IMR-90 (cell line): ENCODE data around the gene KLHL40. TPM values are rescaled to one million over a fixed set of nuclear protein-coding genes. Genes with fewer than 3 reads are reported as not detected.

Source experiments
- ATAC-seq: fragments of 200-7000 bp; cut with Tn5 transposase; 2 replicates; pipeline ENCODE4 v1.9.1; 2020; ENCODE audit warnings: low read depth, mild to moderate bottlenecking, moderate library complexity
- BruUV-seq: library from RNA; stranded (reverse); fragments of 400-500 nt; replicated peaks from 2 replicates; lab custom pipeline; 2021; lab: Mats Ljungman, UMichigan
- CTCF ChIA-PET: fragments of 300-600 bp; formaldehyde crosslinking; extraction: SDS; loops from one replicate; lab custom pipeline; 2021; ENCODE audit warnings: antibody characterized with exemption; lab: Yijun Ruan, JAX
- POLR2A ChIA-PET: fragments of 300-600 bp; sonication (Branson Sonifier 250); formaldehyde crosslinking; loops from one replicate; lab custom pipeline; 2022; ENCODE audit warnings: antibody characterized with exemption; ENCODE audit not compliant: unreplicated experiment; lab: Charles Lee
- DNase-seq: peaks from one replicate; pipeline ENCODE4 v3.0.0; 2013
- H2AFZ ChIP-seq: replicated peaks from 2 replicates; pipeline ENCODE3; 2013; ENCODE audit warnings: low read length, mild to moderate bottlenecking; ENCODE audit not compliant: poor library complexity
- H2AK5ac ChIP-seq: 2 replicates; pipeline ENCODE4 v1.6.1; 2013; ENCODE audit warnings: low read depth, low read length, inconsistent platforms
- H2AK9ac ChIP-seq: replicated peaks from 2 replicates; pipeline ENCODE3; 2013; ENCODE audit warnings: mild to moderate bottlenecking, low read depth, low read length, moderate library complexity; ENCODE audit not compliant: poor library complexity
- H2BK120ac ChIP-seq: 2 replicates; pipeline ENCODE4 v1.6.1; 2013; ENCODE audit warnings: low read depth, low read length, inconsistent platforms
- H2BK15ac ChIP-seq: 3 replicates; pipeline ENCODE4 v1.6.1; 2013; ENCODE audit warnings: low read depth, low read length, inconsistent platforms
- H2BK20ac ChIP-seq: 2 replicates; pipeline ENCODE4 v1.6.1; 2013; ENCODE audit warnings: low read depth, mild to moderate bottlenecking, inconsistent platforms, low read length, moderate library complexity
- H2BK5ac ChIP-seq: 2 replicates; pipeline ENCODE4 v1.6.1; 2013; ENCODE audit warnings: mild to moderate bottlenecking, low read depth, low read length, inconsistent platforms; ENCODE audit not compliant: poor library complexity, severe bottlenecking
- H3K14ac ChIP-seq: replicated peaks from 2 replicates; pipeline ENCODE4 v1.6.1; 2013; ENCODE audit warnings: low read depth, low read length, inconsistent platforms
- H3K18ac ChIP-seq: 2 replicates; pipeline ENCODE4 v1.6.1; 2013; ENCODE audit warnings: low read depth, low read length, control low read depth
- H3K23ac ChIP-seq: 2 replicates; pipeline ENCODE4 v1.6.1; 2013; ENCODE audit warnings: low read depth, low read length, inconsistent platforms
- H3K27ac ChIP-seq: 2 replicates; pipeline ENCODE4 v1.5.1; 2013; ENCODE audit warnings: mild to moderate bottlenecking, control low read depth, low read length; ENCODE audit not compliant: insufficient read depth
- H3K27me3 ChIP-seq: 2 replicates; pipeline ENCODE4 v1.6.1; 2013; ENCODE audit warnings: low read length; ENCODE audit not compliant: control insufficient read depth, insufficient read depth
- H3K36me3 ChIP-seq: 2 replicates; pipeline ENCODE4 v1.6.1; 2013; ENCODE audit warnings: low read length, mixed read lengths; ENCODE audit not compliant: control insufficient read depth, insufficient read depth
- H3K4ac ChIP-seq: 2 replicates; pipeline ENCODE4 v1.6.1; 2013; ENCODE audit warnings: low read depth, low read length, inconsistent platforms
- H3K4me1 ChIP-seq: 2 replicates; pipeline ENCODE4 v1.6.1; 2013; ENCODE audit warnings: low read length, mixed read lengths; ENCODE audit not compliant: control insufficient read depth, insufficient read depth
- H3K4me2 ChIP-seq: 2 replicates; pipeline ENCODE4 v1.6.1; 2013; ENCODE audit warnings: low read depth, mild to moderate bottlenecking, control low read depth, low read length, moderate library complexity
- H3K4me3 ChIP-seq: 2 replicates; pipeline ENCODE4 v1.5.1; 2013; ENCODE audit warnings: low read depth, mild to moderate bottlenecking, control low read depth, low read length, moderate library complexity; ENCODE audit not compliant: insufficient read depth
- H3K56ac ChIP-seq: 2 replicates; pipeline ENCODE4 v1.6.1; 2013; ENCODE audit warnings: low read length, inconsistent platforms; ENCODE audit not compliant: insufficient read depth; ENCODE audit errors: extremely low read depth
- H3K79me1 ChIP-seq, 2 experiments: 2 replicates each; pipeline ENCODE4 v1.6.1; 2013; ENCODE audit warnings: low read length in 2 of 2, inconsistent platforms in 1 of 2, low read depth in 1 of 2
- H3K9ac ChIP-seq: 2 replicates; pipeline ENCODE4 v1.6.1; 2013; ENCODE audit warnings: low read depth, low read length, control low read depth
- H3K9me1 ChIP-seq: 2 replicates; pipeline ENCODE4 v1.6.1; 2013; ENCODE audit warnings: low read length, inconsistent platforms; ENCODE audit not compliant: insufficient read depth
- H3K9me3 ChIP-seq: 2 replicates; pipeline ENCODE4 v1.6.1; 2013; ENCODE audit warnings: low read length; ENCODE audit not compliant: control insufficient read depth, insufficient read depth
- H4K20me1 ChIP-seq: 2 replicates; pipeline ENCODE4 v1.6.1; 2013; ENCODE audit warnings: low read length, inconsistent platforms; ENCODE audit not compliant: insufficient read depth
- H4K5ac ChIP-seq: 2 replicates; pipeline ENCODE4 v1.6.1; 2013; ENCODE audit warnings: mild to moderate bottlenecking, low read depth, low read length, control low read depth
- H4K8ac ChIP-seq, 2 experiments: 2 replicates each; pipeline ENCODE4 v1.6.1; 2013; ENCODE audit warnings: low read depth in 2 of 2, low read length in 2 of 2, control low read depth in 1 of 2, inconsistent platforms in 1 of 2
- H4K91ac ChIP-seq: 2 replicates; pipeline ENCODE4 v1.6.1; 2013; ENCODE audit warnings: low read depth, low read length, inconsistent platforms; ENCODE audit not compliant: insufficient read depth
- BHLHE40 ChIP-seq: fragments of 150-350 bp; IDR thresholded peaks from 2 replicates; pipeline ENCODE4 v1.6.1; 2016; ENCODE audit warnings: mild to moderate bottlenecking, low read depth, low read length
- CHD1 ChIP-seq: IDR thresholded peaks from 2 replicates; pipeline ENCODE4 v1.6.1; 2012; ENCODE audit warnings: low read depth, low read length, improper control_type of control experiment
- MAZ ChIP-seq: IDR thresholded peaks from 2 replicates; pipeline ENCODE4 v1.6.1; 2012; ENCODE audit warnings: low read depth, mild to moderate bottlenecking, low read length, improper control_type of control experiment, moderate library complexity, borderline replicate concordance
- MXI1 ChIP-seq: IDR thresholded peaks from 2 replicates; pipeline ENCODE4 v1.6.1; 2012; ENCODE audit warnings: low read depth, mild to moderate bottlenecking, low read length, moderate library complexity, borderline replicate concordance
- NFE2L2 ChIP-seq: fragments of 150-350 bp; IDR thresholded peaks from 2 replicates; pipeline ENCODE4 v1.6.1; 2016; ENCODE audit warnings: low read depth, mild to moderate bottlenecking, low read length
- RAD21 ChIP-seq: IDR thresholded peaks from 2 replicates; pipeline ENCODE4 v1.6.1; 2012; ENCODE audit warnings: low read length, improper control_type of control experiment
- RFX5 ChIP-seq: IDR thresholded peaks from 2 replicates; pipeline ENCODE4 v1.8.0; 2012; ENCODE audit warnings: low read depth, mild to moderate bottlenecking, low read length, moderate library complexity
- WGBS, 2 experiments: methylation state at CpG; one replicate each; pipeline versions ENCODE4 v1.1.5 to v1.1.7; 2013; ENCODE audit warnings: missing lambda C conversion rate in 2 of 2; ENCODE audit not compliant: insufficient read length in 1 of 2; ENCODE audit errors: extremely low coverage in 2 of 2; 5-methylcytosine and 5-hydroxymethylcytosine counted together
- dilution Hi-C: fragments of 300-500 bp; cut with HindIII; formaldehyde crosslinking; loops from one replicate; pipeline ENCODE4 v1.14.3; 2018; ENCODE audit warnings: low sequenced_read_pairs; ENCODE audit not compliant: unreplicated experiment
- in situ Hi-C: fragments of 300-500 bp; cut with MboI; formaldehyde crosslinking; loops from 3 replicates; pipeline ENCODE4 v1.14.3; 2019; ENCODE audit warnings: low sequenced_read_pairs, inconsistent platforms, mixed read lengths
- intact Hi-C: fragments of 100-400 bp; cut with micrococcal nuclease; formaldehyde crosslinking; loops from 2 replicates; pipeline ENCODE4 v1.10.0; 2022
- polyA plus RNA-seq, 3 experiments: library from polyadenylated mRNA; depleted of rRNA; stranded (reverse); fragments of >200 nt; gene quantifications; 2 replicates each; pipeline ENCODE4 v1.2.3, GENCODE V29; 2012; ENCODE audit warnings: low replicate concordance in 1 of 3
- total RNA-seq: library from RNA; depleted of rRNA; stranded (reverse); fragments of >200 nt; gene quantifications from 2 replicates; pipeline ENCODE4 v1.2.3, GENCODE V29; 2012
- TF ChIP-seq, protein P1 (sequence below): fragments of 150-350 bp; IDR thresholded peaks from 2 replicates; pipeline ENCODE4 v1.6.1; 2016; ENCODE audit warnings: low read depth, mild to moderate bottlenecking, low read length, moderate library complexity, borderline replicate concordance
- TF ChIP-seq, protein P2 (sequence below): fragments of 150-350 bp; IDR thresholded peaks from 2 replicates; pipeline ENCODE4 v1.6.1; 2017; ENCODE audit warnings: mild to moderate bottlenecking, antibody characterized with exemption, low read length, low read depth

KLHL40 gene
- total and polyA plus RNA-seq, 2 of the 4 experiments (the other 2 are of a cell fraction): not detected

DNA sequence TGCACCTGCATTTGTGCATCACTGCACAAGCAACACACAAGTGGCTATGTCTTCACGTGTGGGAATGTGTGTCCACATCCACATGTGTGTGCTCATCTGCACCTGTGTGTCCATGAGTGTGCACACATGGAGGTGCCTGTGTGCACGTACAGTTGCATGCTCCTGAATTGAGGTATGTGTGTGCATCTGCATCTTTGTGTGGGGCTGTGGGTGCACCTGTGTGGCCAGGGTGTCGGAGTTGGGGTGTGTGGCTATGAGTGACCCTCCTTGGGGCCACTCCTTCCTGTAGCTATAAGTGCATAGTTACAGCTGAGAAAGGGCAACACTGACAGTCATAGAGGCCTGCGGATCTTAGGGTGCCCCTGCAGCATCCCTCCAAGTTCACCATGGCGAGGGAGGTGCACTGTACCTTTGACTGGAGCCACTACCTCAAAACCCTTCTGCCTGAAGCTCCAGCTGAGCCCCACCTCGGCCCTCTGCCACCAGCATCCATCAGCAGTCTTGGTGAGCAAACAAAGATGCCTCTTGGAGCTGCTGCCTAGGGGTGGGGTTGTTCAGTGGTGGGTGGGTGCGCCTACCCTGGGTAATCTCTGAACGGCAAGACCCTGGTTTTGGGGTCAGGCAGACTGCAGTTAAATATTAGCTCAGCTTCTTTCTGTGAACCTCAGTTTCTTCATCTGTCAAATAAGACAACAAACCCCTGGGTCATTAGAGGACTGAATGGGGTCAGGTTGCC, 22.5 kb downstream of the KLHL40 start:
- no peak overlapping the region for H2BK5ac ChIP-seq
- H4K91ac ChIP-seq: no peak overlapping the region
- 100% methylated on average over 1 of the region's 8 CpGs; no CpG with 5 or more reads in 1 of the 2 experiments for WGBS, 2 experiments
- H3K4me3 ChIP-seq: no peak overlapping the region
- H2AK9ac ChIP-seq: peak overlapping the region; percentile 37
- no peaks in the 10 kb centered on the region for H3K36me3 ChIP-seq
- H3K56ac ChIP-seq: no peak overlapping the region
- TF ChIP-seq BHLHE40 (no peak), NFE2L2 (no peak), RAD21 (no peak), MAZ (no peak), MXI1 (no peak), CHD1 (no peak), RFX5 (no peak)
- TF ChIP-seq, protein P1, sequence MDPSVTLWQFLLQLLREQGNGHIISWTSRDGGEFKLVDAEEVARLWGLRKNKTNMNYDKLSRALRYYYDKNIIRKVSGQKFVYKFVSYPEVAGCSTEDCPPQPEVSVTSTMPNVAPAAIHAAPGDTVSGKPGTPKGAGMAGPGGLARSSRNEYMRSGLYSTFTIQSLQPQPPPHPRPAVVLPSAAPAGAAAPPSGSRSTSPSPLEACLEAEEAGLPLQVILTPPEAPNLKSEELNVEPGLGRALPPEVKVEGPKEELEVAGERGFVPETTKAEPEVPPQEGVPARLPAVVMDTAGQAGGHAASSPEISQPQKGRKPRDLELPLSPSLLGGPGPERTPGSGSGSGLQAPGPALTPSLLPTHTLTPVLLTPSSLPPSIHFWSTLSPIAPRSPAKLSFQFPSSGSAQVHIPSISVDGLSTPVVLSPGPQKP: no peak
- TF ChIP-seq, protein P2, sequence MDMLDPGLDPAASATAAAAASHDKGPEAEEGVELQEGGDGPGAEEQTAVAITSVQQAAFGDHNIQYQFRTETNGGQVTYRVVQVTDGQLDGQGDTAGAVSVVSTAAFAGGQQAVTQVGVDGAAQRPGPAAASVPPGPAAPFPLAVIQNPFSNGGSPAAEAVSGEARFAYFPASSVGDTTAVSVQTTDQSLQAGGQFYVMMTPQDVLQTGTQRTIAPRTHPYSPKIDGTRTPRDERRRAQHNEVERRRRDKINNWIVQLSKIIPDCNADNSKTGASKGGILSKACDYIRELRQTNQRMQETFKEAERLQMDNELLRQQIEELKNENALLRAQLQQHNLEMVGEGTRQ: no peak
- H3K18ac ChIP-seq: no peak overlapping the region
- dilution Hi-C loops: no loop called here
- H3K79me1 ChIP-seq: no peaks in the 10 kb centered on the region
- ChIA-PET CTCF (no interaction called here), POLR2A (no interaction called here)
- no peaks in the 10 kb centered on the region; the same call in 1 of the 2 replicates for H4K20me1 ChIP-seq
- H3K27me3 ChIP-seq: peaks cover 65% of the 10 kb centered on the region
- no peak for ATAC-seq
- in situ Hi-C loops: no loop called here
- intact Hi-C loops: no loop called here
- no TSS peak for BruUV-seq
- no peak overlapping the region for H3K4me2 ChIP-seq
- no peak overlapping the region for H3K4ac ChIP-seq
- peak overlapping the region; percentile 23 for H2AFZ ChIP-seq
- H3K14ac ChIP-seq: no peak overlapping the region
- H3K23ac ChIP-seq: no peak overlapping the region; the same call in 1 of the 2 replicates
- H3K9me1 ChIP-seq: no peaks in the 10 kb centered on the region; the same call in 1 of the 2 replicates
- no peak for DNase-seq
- H3K9me3 ChIP-seq: no peaks in the 10 kb centered on the region
- no peak overlapping the region for H4K8ac ChIP-seq
- H3K9ac ChIP-seq: no peak overlapping the region
- H3K4me1 ChIP-seq: no peaks in the 10 kb centered on the region
- no peak overlapping the region for H4K5ac ChIP-seq
- H2BK20ac ChIP-seq: no peak overlapping the region
- H2BK120ac ChIP-seq: no peak overlapping the region
- H2AK5ac ChIP-seq: no peak overlapping the region
- H2BK15ac ChIP-seq: no peak overlapping the region
- no peak overlapping the region for H3K27ac ChIP-seq
